SK-N-SH (cell line): ENCODE data around the gene SLC9C1. TPM values are rescaled to one million over a fixed set of nuclear protein-coding genes. Genes with fewer than 3 reads are reported as not detected.
A peak's percentile ranks its signal among the peaks of the same experiment; 100 is the strongest.

Source experiments
- CTCF ChIA-PET: fragments of 300-600, 350-600 bp; formaldehyde crosslinking; extraction: SDS; loops from one replicate; lab custom pipeline; 2021; lab: Yijun Ruan, JAX
- POLR2A ChIA-PET: fragments of 350-600 bp; sonication (Branson Sonifier 250); formaldehyde crosslinking; extraction: SDS; loops from one replicate; lab custom pipeline; 2020; ENCODE audit warnings: antibody characterized with exemption, inconsistent platforms; lab: Yijun Ruan, JAX
- DNase-seq: peaks from one replicate; pipeline ENCODE4 v3.0.0; 2012
- H2AFZ ChIP-seq: fragments of 200-600 bp; sonication (generic); 2 replicates; pipeline ENCODE4 v1.8.1; 2016; ENCODE audit warnings: antibody characterized with exemption, mild to moderate bottlenecking, low read depth
- H3F3A ChIP-seq: fragments of 200-600 bp; sonication (generic); replicated peaks from 2 replicates; pipeline ENCODE3; 2016; ENCODE audit warnings: antibody characterized with exemption, mild to moderate bottlenecking; ENCODE audit not compliant: insufficient read depth
- H3K27ac ChIP-seq, 2 experiments: fragments of 200-500 bp in 1 of 2; fragments of 200-600 bp in 1 of 2; sonication (Bioruptor generic) in 1 of 2; sonication (generic), shearing (Covaris generic) in 1 of 2; 2 replicates each; pipeline versions ENCODE4 v1.5.1 to v1.6.1; 2014 to 2016; ENCODE audit warnings: low read depth in 2 of 2, inconsistent platforms in 1 of 2, low read length in 1 of 2, mild to moderate bottlenecking in 1 of 2, mixed read lengths in 1 of 2
- H3K27me3 ChIP-seq: fragments of 200-600 bp; sonication (generic), shearing (Covaris generic); 2 replicates; pipeline ENCODE4 v1.6.1; 2016; ENCODE audit warnings: mixed run types; ENCODE audit not compliant: insufficient read depth
- H3K36me3 ChIP-seq, 2 experiments: fragments of 200-500 bp in 1 of 2; fragments of 200-600 bp in 1 of 2; sonication (Bioruptor generic) in 1 of 2; sonication (generic) in 1 of 2; replicated peaks in 1 of 2; 2 replicates each; pipeline versions ENCODE3 to v1.5.1; 2014 to 2016; ENCODE audit warnings: low read length in 1 of 2, mild to moderate bottlenecking in 1 of 2; ENCODE audit not compliant: insufficient read depth in 2 of 2, control insufficient read depth in 1 of 2
- H3K4me1 ChIP-seq, 2 experiments: fragments of 200-500 bp in 1 of 2; fragments of 200-600 bp in 1 of 2; sonication (Bioruptor generic) in 1 of 2; sonication (generic), shearing (Covaris generic) in 1 of 2; 2 replicates each; pipeline versions ENCODE4 v1.5.1 to v1.6.1; 2014 to 2016; ENCODE audit warnings: low read depth in 1 of 2, low read length in 1 of 2, mixed run types in 1 of 2; ENCODE audit not compliant: insufficient read depth in 2 of 2, control insufficient read depth in 1 of 2
- H3K4me2 ChIP-seq: fragments of 200-600 bp; sonication (generic), shearing (Covaris generic); 2 replicates; pipeline ENCODE4 v1.6.1; 2017; ENCODE audit warnings: mixed run types
- H3K4me3 ChIP-seq, 2 experiments: fragments of 200-500 bp in 1 of 2; fragments of 200-600 bp in 1 of 2; sonication (Bioruptor generic) in 1 of 2; sonication (generic), shearing (Covaris generic) in 1 of 2; 2 replicates each; pipeline versions ENCODE4 v1.5.1 to v1.8.1; 2014 to 2016; ENCODE audit warnings: low read depth in 2 of 2, inconsistent platforms in 1 of 2, low read length in 1 of 2, mild to moderate bottlenecking in 1 of 2, mixed read lengths in 1 of 2, moderate library complexity in 1 of 2
- H3K79me2 ChIP-seq: fragments of 200-600 bp; sonication (generic); 2 replicates; pipeline ENCODE4 v1.8.1; 2017; ENCODE audit warnings: mild to moderate bottlenecking; ENCODE audit not compliant: insufficient read depth
- H3K9ac ChIP-seq: fragments of 200-600 bp; sonication (generic); 2 replicates; pipeline ENCODE4 v1.6.1; 2017; ENCODE audit warnings: mixed run types
- H3K9me2 ChIP-seq: fragments of 200-600 bp; sonication (generic); 2 replicates; pipeline ENCODE4 v1.6.1; 2017; ENCODE audit warnings: mixed run types
- H3K9me3 ChIP-seq: fragments of 200-600 bp; sonication (generic); 2 replicates; pipeline ENCODE4 v1.6.1; 2017; ENCODE audit warnings: mixed run types, mild to moderate bottlenecking, moderate library complexity
- H4K20me1 ChIP-seq: fragments of 200-600 bp; sonication (generic); 2 replicates; pipeline ENCODE4 v1.6.1; 2017; ENCODE audit warnings: mild to moderate bottlenecking, mixed run types; ENCODE audit not compliant: insufficient read depth
- ELF1 ChIP-seq: IDR thresholded peaks from 2 replicates; pipeline ENCODE4 v1.4.0; 2012
- EZH2phosphoT487 ChIP-seq: fragments of 200-600 bp; sonication (generic); IDR thresholded peaks from 2 replicates; pipeline ENCODE4 v1.6.1; 2017; ENCODE audit warnings: low read depth, mixed run types, mild to moderate bottlenecking, antibody characterized with exemption, moderate library complexity, borderline replicate concordance
- FOSL2 ChIP-seq: IDR thresholded peaks from 2 replicates; pipeline ENCODE4 v1.4.0; 2012; ENCODE audit warnings: low read depth, mild to moderate bottlenecking, moderate library complexity, borderline replicate concordance
- GABPA ChIP-seq: IDR thresholded peaks from 2 replicates; pipeline ENCODE4 v1.4.0; 2012; ENCODE audit warnings: low read depth, mild to moderate bottlenecking
- GATA2 ChIP-seq: sonication (generic); formaldehyde crosslinking; IDR thresholded peaks from 2 replicates; pipeline ENCODE4 v1.5.0; 2020; ENCODE audit warnings: mild to moderate bottlenecking, missing genetic modification reagents
- MXI1 ChIP-seq: IDR thresholded peaks from 2 replicates; pipeline ENCODE4 v1.6.1; 2012; ENCODE audit warnings: mild to moderate bottlenecking, low read depth, low read length, improper control_type of control experiment
- NFIC ChIP-seq: IDR thresholded peaks from 2 replicates; pipeline ENCODE4 v1.4.0; 2012; ENCODE audit warnings: borderline replicate concordance
- RAD21 ChIP-seq: IDR thresholded peaks from 2 replicates; pipeline ENCODE4 v1.6.1; 2012; ENCODE audit warnings: mild to moderate bottlenecking, low read length
- RFX5 ChIP-seq: IDR thresholded peaks from 2 replicates; pipeline ENCODE4 v1.6.1; 2012; ENCODE audit warnings: mild to moderate bottlenecking, improper control_type of control experiment, low read length
- SIN3A ChIP-seq: IDR thresholded peaks from 2 replicates; pipeline ENCODE4 v1.6.1; 2012; ENCODE audit warnings: low read depth, mild to moderate bottlenecking, low read length, moderate library complexity, borderline replicate concordance
- TCF12 ChIP-seq: IDR thresholded peaks from 2 replicates; pipeline ENCODE4 v1.4.0; 2012
- USF1 ChIP-seq: IDR thresholded peaks from 2 replicates; pipeline ENCODE4 v1.4.0; 2012; ENCODE audit warnings: low read depth, borderline replicate concordance
- USF2 ChIP-seq: fragments of 150-350 bp; IDR thresholded peaks from 2 replicates; pipeline ENCODE4 v1.6.1; 2017; ENCODE audit warnings: antibody characterized with exemption, low read length, low read depth, borderline replicate concordance
- YY1 ChIP-seq: IDR thresholded peaks from 2 replicates; pipeline ENCODE4 v1.4.0; 2012; ENCODE audit warnings: low read depth, mild to moderate bottlenecking
- WGBS: methylation state at CpG from one replicate; pipeline ENCODE4 v1.1.6; 2017; ENCODE audit warnings: low lambda C conversion rate; 5-methylcytosine and 5-hydroxymethylcytosine counted together
- polyA plus RNA-seq, 3 experiments: library from polyadenylated mRNA; depleted of rRNA; stranded (reverse); fragments of >200 nt; gene quantifications; 2 replicates each; pipeline ENCODE4 v1.2.3, GENCODE V29; 2012
- TF ChIP-seq, protein P1 (sequence below): IDR thresholded peaks from 2 replicates; pipeline ENCODE4; 2012

SLC9C1 gene
- polyA plus RNA-seq, 1 of the 3 experiments (the other 2 are of a cell fraction): not detected

DNA sequence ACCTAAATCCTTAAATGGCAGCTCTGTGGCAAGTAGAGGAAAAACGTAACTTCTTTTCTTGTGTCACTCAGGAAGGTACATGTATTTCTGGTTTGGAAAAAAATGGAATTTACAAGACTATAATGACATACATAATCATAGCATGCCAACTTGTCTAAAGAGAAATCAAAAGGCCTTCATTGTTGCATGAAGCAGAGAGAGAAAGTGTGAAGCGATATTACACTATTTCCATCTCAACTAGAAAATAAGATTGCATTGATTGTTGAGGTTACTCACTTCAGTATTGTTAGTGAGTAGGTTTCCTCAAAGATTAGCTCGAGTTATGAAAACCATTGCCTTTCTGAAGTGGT, 93.7 kb downstream of the SLC9C1 start:
- Histone ChIP-seq H3K36me3 (no peaks in the 10 kb centered on the region), H3K4me2 (no peak overlapping the region), H2AFZ (no peak overlapping the region), H3K9ac (no peak overlapping the region), H3K4me1 (no peaks in the 10 kb centered on the region), H3K79me2 (no peaks in the 10 kb centered on the region), H3F3A (no peaks in the 10 kb centered on the region), H3K27ac (no peak overlapping the region), H3K4me3 (no peak overlapping the region), H3K9me3 (no peaks in the 10 kb centered on the region), H4K20me1 (no peaks in the 10 kb centered on the region), H3K9me2 (no peaks in the 10 kb centered on the region; the same call in 1 of the 2 replicates), H3K27me3 (no peaks in the 10 kb centered on the region)
- no peak for TF ChIP-seq MXI1
- no peak for TF ChIP-seq NFIC
- no peak for TF ChIP-seq RAD21
- no peak for TF ChIP-seq SIN3A
- no peak for TF ChIP-seq USF2
- TF ChIP-seq GABPA: no peak
- no peak for TF ChIP-seq ELF1
- no peak for TF ChIP-seq GATA2 (CRISPR knock-in tag)
- no peak for TF ChIP-seq USF1
- TF ChIP-seq, protein P1, sequence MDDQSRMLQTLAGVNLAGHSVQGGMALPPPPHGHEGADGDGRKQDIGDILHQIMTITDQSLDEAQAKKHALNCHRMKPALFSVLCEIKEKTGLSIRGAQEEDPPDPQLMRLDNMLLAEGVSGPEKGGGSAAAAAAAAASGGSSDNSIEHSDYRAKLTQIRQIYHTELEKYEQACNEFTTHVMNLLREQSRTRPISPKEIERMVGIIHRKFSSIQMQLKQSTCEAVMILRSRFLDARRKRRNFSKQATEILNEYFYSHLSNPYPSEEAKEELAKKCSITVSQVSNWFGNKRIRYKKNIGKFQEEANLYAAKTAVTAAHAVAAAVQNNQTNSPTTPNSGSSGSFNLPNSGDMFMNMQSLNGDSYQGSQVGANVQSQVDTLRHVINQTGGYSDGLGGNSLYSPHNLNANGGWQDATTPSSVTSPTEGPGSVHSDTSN: no peak
- no peak for TF ChIP-seq FOSL2
- TF ChIP-seq YY1: no peak
- TF ChIP-seq EZH2phosphoT487: no peak
- no peak for TF ChIP-seq RFX5
- no peak for TF ChIP-seq TCF12
- CTCF ChIA-PET: interaction anchor here (1.0 to 2.8 kb wide), 2 partner anchors 89 to 546 kb away, joined by 3 to 7 read pairs; no protein-coding TSS in a partner anchor
- DNase-seq: no peak
- POLR2A ChIA-PET: no interaction called here
- 31% methylated on average over 3 of the region's 3 CpGs for WGBS

- H3K27ac ChIP-seq: no peak overlapping the region
- POLR2A ChIA-PET: no interaction called here
- TF ChIP-seq USF2 (no peak), FOSL2 (peak; percentile 22; the same call in 1 of the 2 replicates)
- WGBS: 33% methylated on average over 5 of the region's 5 CpGs
- no peaks in the 10 kb centered on the region for H3K9me3 ChIP-seq
- no peaks in the 10 kb centered on the region for H3K27me3 ChIP-seq
- no peak overlapping the region for H3K9ac ChIP-seq
- no peaks in the 10 kb centered on the region for H3K4me1 ChIP-seq
- no peaks in the 10 kb centered on the region for H3K36me3 ChIP-seq
- no peak for DNase-seq
- H4K20me1 ChIP-seq: no peaks in the 10 kb centered on the region
- H3K9me2 ChIP-seq: no peaks in the 10 kb centered on the region; the same call in 1 of the 2 replicates
- CTCF ChIA-PET: interaction anchor here (1.0 kb wide), 1 partner anchor 545 kb away, joined by 3 read pairs; no protein-coding TSS in a partner anchor
- no peak overlapping the region for H3K4me3 ChIP-seq
- no peak overlapping the region for H2AFZ ChIP-seq
- H3K79me2 ChIP-seq: no peaks in the 10 kb centered on the region
- H3F3A ChIP-seq: no peaks in the 10 kb centered on the region
- no peak overlapping the region for H3K4me2 ChIP-seq
Measured at GRCh38 chr3:112199622-112200316, 94.2 kb downstream of the SLC9C1 start.
